ENCODE results near the gene GALNT2. TPM values are rescaled to one million over a fixed set of nuclear protein-coding genes. Genes with fewer than 3 reads are reported as not detected.

The GALNT2 gene
- total and polyA plus RNA-seq, 10 of the 15 experiments (the other 5 are each of a cell fraction or from before 2014, with no cell fraction given), result 0.52 to 27.7 (median 16.3) TPM

GRCh38 chr1:230140221-230141020 is 73.4 kb downstream of the GALNT2 start (continued):
- TF ChIP-seq IRF3 (IDR thresholded peaks at IDR 0.05), result no peak
- TF ChIP-seq CBX5 (IDR thresholded peaks at IDR 0.05; ENCODE audit: low read depth), result no peak
- TF ChIP-seq USF2 (IDR thresholded peaks at IDR 0.05; ENCODE audit: borderline replicate concordance, low read depth, low read length), result no peak
- no peak for TF ChIP-seq IRF5 (IDR thresholded peaks at IDR 0.05; ENCODE audit: borderline replicate concordance)
- TF ChIP-seq SMARCA5 (IDR thresholded peaks at IDR 0.05), result no peak

GRCh38 chr1:230141021-230141648 is 74.1 kb downstream of the GALNT2 start:
- ChIA-PET RAD21 (ENCODE audit: unreplicated experiment) (interaction anchor here (1.0 to 1.1 kb wide), 3 partner anchors 8 to 31 kb away, joined by 3 read pairs; no protein-coding TSS in a partner anchor), POLR2A (interaction anchor here (1.2 kb wide), 1 partner anchor 17 kb away, joined by 4 read pairs; no protein-coding TSS in a partner anchor), SMC1A (ENCODE audit: uncharacterized antibody, unreplicated experiment) (interaction anchor here (1.0 to 2.1 kb wide), 4 partner anchors 9 to 69 kb away, joined by 3 to 7 read pairs (median 5); no protein-coding TSS in a partner anchor), CTCF (interaction anchor here (0.9 to 1.8 kb wide), 4 partner anchors 8 to 18 kb away, joined by 3 to 5 read pairs (median 3); no protein-coding TSS in a partner anchor)
- H3K4me1 ChIP-seq (ENCODE audit: control insufficient read depth, insufficient read depth, low read length), result peaks cover 15% of the 10 kb centered on the region
- no peaks in the 10 kb centered on the region for H3K9me3 ChIP-seq (replicated peaks; ENCODE audit: control insufficient read depth, insufficient read depth, low read length)
- H3K9ac ChIP-seq (ENCODE audit: control insufficient read depth, insufficient read depth, low read length), result no peak overlapping the region
- WGBS (ENCODE audit: insufficient coverage, insufficient replicate concordance, low lambda C conversion rate, missing lambda C conversion rate), result 91% methylated on average over 8 of the region's 8 CpGs
- no TSS peak for BruUV-seq (replicated peaks)
- no peak for FAIRE-seq
- in situ Hi-C loops (cut with MboI) (no loop called here), intact Hi-C loops (cut with micrococcal nuclease; ENCODE audit: unreplicated experiment) (no loop called here)
- peaks cover 0 to 3% of the 10 kb centered on the region in 2 experiments; a peak in 3 of 4 replicates for H3K36me3 ChIP-seq (ENCODE audit: control insufficient read depth in 2 of 2, insufficient read depth in 2 of 2, low read length in 1 of 2)
- peak; percentile 52; the same call in 2 of the 3 replicates for ATAC-seq
- no peaks in the 10 kb centered on the region for H4K20me1 ChIP-seq (ENCODE audit: control insufficient read depth, insufficient read depth)
- no peak overlapping the region for H3K4me2 ChIP-seq (ENCODE audit: control insufficient read depth, insufficient read depth)
- H3K27ac ChIP-seq (ENCODE audit: control insufficient read depth, insufficient read depth), result no peak overlapping the region
- no peaks in the 10 kb centered on the region for H3K27me3 ChIP-seq (replicated peaks in 1 of 2; ENCODE audit: control insufficient read depth in 2 of 2, insufficient read depth in 2 of 2, low read length in 1 of 2)
- no peak for DNase-seq (ENCODE audit: low read depth, low spot score)
- no peak overlapping the region for H2AFZ ChIP-seq (ENCODE audit: control insufficient read depth, low read depth, low read length)
- H3K4me3 ChIP-seq, result no peak overlapping the region
- peaks cover 4% of the 10 kb centered on the region for H3K79me2 ChIP-seq (ENCODE audit: control insufficient read depth, insufficient read depth, low read length)
- TF ChIP-seq GABPA (IDR thresholded peaks at IDR 0.05; ENCODE audit: low read depth) (no peak), RUNX3 (IDR thresholded peaks at IDR 0.05; ENCODE audit: low read length) (no peak), NR2C2 (IDR thresholded peaks at IDR 0.05; ENCODE audit: borderline replicate concordance, control insufficient read depth, insufficient read length, low read depth) (no peak), USF2 (IDR thresholded peaks at IDR 0.05; ENCODE audit: borderline replicate concordance, low read depth, low read length) (no peak), EED (IDR thresholded peaks at IDR 0.05; ENCODE audit: low read depth) (no peak), MYC (IDR thresholded peaks at IDR 0.05; ENCODE audit: insufficient read depth, insufficient read length, insufficient replicate concordance, low read length, severe bottlenecking) (no peak), MEF2B (IDR thresholded peaks at IDR 0.05; ENCODE audit: partially characterized antibody, poor library complexity, severe bottlenecking) (no peak)
